HG02759 (cell line): ENCODE results near the gene MIDN.

Experiments used
- ATAC-seq: cut with Tn5 transposase; IDR thresholded peaks from one replicate; pipeline ENCODE4 v1.9.1; 2021; ENCODE audit warnings: mild to moderate bottlenecking, moderate library complexity; ENCODE audit not compliant: unreplicated experiment

MIDN gene

DNA sequence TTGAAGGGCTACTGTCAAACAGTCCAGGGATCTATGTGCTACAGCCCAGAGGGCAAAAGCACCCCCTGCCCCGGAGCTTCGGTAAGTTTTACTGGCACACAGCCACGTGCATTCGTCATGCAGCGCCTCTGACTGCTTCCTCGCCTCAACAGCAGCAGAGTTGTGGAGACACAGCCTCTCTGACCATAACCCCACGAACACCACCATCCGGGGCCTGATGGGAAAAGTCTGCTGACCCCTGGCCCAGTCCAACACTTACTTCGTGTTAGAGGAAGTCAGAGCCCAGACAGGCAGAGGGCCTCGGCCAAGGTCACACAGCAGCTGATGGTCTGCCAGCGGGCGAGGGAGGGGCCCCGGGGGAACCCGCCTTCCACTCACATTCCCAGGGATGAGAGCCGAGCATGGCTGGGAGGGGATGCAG lies 15.7 kb upstream of the MIDN start:
- ATAC-seq: no peak

DNA sequence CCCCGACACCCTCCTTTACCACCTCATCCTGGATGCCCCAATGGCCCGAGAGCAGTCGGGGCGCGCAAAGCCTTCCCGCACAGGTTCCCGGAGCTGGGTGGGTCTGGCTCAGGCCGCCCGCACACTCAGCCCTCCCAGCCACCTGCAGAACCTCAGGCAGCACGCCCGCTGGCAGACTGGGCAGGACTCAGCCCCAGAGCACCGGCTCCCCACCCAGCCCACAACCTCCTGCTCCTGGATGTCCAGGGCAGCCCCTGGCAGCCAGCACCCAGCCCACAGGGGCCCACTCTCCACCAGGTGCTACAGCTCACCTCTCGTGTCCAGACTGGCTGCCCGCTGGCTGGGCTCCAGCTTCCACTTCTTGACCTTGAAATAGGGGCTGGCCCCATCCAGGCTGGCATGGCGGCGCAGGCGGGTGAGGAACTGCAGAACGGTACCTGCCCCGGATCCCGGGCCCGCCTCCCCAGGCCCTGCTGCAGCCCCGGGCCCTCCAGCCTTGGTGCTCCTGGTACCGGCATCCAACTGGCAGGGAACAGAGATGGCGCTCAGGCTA lies 15.2 kb upstream of the MIDN start:
- no peak for ATAC-seq

DNA sequence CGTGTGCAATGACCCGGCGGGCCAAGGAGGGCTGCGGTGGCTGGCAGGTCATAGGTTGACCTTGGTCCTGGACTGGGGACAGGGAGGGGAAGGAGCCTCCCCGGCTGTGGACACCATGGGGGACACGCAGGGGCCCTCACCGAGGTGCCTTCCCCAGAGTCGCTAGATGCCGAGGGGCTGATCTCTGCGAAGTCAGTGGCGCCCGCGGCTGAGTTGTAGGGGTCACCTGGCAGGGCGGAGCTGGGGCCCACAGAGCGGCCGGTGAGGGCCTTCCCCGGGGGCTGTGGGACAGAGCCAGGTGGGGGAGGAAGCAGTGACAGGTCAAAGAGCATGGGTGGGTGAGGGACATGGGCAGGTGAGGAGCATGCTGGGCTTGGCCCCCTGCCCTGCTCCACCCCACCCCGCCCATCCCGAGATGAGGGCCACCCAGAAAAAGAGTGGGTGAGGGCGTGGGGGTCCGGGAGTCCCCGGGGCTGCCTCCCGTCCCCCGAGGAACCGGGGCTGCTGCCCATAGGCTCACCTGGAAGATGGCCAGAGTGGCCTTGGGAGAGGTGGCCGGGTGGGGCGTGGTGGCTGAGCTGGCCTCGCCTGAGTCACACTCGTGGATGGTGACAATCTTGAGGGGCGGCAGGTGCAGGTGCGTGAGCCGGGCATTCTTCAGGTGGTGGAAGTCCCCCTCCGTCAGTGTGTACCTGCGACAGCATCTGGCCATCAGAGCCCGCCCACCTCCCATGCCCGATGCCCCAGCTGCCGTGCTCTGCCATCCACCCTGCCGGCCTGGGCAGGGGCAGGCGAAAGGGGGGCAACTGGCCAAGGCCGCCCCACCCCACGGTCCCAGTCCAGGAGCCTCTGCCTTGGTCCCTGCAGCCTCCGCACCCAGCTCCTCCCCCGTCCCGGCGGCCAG lies 14.1 kb upstream of the MIDN start:
- no peak for ATAC-seq

DNA sequence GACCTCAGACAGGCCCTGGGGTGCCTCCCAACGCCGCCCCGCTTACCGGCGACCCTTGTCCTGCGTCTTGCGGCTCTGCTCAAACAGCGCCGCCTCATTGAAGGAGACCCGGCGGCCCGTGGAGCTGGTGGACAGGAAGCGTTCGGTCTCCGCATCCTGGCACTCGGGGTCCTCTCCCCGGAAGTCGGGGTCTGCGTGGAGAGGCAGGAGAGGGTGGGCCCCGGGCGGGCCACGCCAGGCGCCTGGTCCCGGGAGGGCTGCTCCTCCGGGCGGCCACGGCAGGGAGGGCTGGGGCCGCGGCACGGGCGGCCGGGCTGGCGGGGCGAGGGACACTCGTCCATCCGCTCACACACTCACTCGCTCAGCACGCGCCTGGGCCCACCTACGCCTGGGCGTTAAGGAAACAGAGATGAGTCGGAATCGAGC lies 13.4 kb upstream of the MIDN start:
- ATAC-seq: no peak

DNA sequence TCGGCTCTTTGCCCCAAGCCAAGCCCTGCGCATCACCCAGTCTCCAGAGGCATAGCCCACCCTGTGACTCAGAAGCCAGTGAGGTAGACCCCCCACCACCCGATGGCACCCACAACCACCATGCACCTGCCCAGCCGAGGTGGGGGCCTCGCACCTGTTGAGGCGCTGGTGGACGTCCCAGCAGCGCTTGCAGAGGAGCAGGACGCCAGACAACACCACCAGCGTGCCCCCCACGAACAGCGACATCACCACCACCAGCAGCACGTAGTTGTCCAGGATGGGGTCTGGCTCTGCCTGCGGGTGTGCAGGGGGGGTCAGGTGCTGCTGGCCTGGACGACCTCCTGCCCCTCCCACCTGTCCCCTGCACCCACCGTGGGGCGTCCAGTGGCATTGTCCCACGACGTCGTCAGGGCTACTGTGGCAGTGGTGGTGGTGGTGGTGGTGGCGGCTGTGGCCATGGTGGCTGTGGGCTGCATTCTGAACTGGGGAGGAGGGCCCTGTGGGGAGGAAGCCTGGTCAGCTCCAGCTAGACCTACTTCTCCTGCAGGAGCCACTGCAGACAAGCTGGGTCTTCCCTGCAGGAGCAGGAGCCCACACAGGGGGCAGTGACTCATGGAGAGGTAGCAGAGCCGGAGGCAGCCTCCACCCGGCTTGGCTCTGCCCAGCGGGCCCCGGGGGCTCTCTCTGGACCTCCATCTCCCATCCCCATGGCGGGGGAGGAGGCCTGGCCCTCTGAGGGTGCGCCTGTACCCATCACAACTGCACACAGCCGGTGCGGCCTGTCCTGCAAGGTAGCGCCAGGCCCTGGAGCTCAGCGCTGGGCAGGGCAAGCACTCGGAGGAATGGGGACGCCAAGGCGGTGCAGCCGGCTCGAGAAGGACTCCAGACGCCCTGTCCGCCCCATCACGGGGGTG lies 12.5 kb upstream of the MIDN start:
- no peak for ATAC-seq

DNA sequence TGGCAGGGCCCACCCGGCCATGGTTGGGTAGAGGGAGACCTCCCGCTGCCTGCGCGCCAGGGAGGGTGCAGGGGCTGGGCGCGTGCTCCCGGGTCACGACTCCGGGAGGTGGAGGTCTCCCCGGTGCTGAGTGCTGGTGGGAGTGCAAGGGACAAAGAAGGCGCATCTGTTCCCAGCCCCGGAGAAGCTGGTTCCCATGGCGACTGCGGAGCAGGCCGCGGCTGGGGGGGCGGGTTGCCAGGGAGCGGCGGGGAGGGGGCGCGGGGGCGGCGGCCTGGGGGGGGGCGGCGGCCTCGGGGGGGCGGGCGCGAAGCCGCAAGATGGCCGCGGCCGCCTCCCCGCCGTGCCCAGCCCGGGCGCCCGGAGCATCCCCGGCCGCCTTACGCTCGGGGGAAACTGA lies 11.8 kb upstream of the MIDN start:
- ATAC-seq: no peak

DNA sequence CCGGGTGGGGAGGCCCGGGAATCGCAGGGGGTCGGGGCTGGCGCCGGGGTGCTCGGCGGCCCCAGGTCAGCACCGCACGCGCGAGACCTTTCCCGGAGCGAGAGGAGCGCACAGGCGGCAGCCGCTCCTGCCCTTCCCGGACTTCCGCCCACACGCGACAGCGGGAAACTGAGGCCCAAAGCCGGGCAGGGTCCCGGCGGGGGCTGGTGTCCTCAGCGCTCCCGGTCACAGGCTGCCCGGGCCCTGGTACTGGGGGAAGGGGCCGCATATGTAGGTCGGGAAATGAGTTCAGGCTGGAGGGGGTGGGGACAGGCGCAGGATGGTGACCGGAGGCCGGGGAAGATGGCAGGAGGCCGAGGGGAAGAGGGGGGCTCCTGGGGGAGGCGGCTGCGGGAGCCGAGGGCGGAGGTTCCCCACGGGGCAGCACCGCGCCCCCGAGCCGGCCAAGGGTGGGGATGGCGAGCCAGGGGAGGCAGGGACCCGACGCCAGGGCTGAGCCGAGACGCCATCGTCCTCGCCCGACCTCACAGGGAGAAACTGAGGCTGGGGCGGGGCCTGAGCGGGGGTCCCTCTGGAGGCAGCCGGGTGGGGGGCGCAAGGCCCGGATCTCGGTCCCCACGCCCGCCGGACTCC lies 11.2 kb upstream of the MIDN start:
- no peak for ATAC-seq

DNA sequence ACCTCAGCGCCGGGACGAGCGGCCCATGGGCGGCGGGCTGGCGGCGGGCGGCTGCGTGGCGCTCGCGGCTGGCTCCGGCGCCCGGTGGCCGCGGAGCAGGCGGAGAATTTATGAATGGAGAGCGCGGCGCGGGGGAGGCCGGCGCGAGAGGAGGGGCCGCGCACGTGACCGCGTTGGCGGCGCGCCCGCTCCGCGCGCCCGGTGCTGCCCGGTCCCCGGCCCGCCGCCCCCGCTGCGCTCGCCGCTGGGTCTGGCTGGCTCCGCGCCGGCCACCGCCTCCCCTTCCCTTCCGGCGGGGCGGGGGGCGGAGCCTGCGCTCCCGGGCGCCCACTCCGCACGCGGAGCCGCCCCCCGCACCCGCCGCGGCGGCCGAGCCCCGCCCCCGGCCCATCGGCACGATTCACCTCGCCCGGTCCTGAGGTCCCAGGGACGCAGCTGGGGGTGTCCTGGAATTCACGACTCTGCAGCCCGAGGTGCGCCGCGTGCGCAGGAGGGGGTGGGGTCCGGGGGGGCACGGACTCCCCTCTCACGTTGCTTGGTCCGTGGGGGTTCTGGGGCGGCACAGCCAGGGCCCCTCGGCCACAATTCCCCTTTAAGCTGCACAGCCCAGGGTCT lies 10.5 kb upstream of the MIDN start, which contains the start of gene CBARP:
CBARP (minus strand) TSS at position 252 of the 615 bp plus-strand sequence. CDS start 1,905 bp downstream, outside the sequence.
- ATAC-seq: no peak

DNA sequence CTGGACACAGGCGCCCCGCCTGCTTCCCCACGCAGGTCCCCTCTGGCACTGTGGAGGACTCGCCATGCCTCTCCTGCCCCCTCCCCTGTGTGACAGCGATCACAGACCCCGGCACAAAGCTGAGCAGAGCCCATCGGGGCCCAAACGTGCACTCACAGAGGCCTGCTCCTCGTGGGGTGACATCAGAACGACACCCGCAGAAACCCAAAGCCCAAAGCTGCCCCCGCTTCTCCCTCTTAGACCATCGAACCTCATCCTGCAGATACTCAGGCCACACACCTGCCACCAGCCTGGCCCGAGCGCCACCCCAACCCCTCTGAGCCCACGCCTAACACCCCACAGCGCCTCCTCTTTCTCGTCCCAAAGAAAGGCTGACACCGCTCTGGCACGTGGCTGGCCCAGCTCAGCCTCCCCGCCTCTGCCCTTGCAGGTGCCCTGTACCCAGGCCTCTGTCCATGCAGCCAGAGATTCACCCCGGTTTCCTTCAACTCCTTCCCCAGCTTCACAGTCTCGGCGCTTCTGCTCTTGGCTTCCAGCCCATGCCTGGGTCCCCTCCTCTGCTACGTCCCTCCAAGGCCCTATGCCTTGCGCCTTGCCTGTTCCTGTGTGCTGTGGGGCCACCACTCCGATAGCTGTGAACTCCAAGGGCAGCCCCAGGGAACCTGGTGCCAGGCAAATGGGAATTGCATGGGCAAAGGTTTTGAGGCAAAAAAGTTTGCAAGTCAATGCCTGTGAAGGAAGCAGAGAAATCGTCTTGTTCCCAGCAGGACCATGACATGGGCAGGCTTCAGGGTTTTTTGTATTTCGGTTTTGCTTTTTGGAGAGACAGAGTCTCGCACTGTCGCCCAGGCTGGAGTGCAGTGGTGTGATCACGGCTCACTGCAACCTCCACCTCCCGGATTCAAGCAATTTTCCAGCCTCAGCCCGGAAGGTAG lies 9.7 kb upstream of the MIDN start:
- ATAC-seq: no peak

DNA sequence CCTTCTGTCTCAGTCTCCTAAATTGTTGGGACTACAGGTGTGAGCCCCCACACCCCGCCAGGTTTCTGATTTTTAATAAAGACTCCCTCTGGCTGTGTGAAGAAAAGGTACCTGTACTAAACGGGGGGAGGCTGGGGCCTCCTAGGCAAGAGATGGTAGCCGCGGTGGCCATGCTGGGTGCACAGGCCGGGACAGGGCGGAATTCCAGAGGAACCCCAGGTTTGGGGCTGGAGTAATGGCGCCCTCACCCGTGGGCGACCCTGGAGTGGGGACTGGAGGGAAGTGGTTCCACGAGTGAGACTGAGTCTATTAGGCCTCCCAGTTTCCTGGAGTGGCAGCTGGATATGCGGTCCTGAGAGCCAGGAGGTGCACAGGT lies 9.0 kb upstream of the MIDN start:
- ATAC-seq: no peak

DNA sequence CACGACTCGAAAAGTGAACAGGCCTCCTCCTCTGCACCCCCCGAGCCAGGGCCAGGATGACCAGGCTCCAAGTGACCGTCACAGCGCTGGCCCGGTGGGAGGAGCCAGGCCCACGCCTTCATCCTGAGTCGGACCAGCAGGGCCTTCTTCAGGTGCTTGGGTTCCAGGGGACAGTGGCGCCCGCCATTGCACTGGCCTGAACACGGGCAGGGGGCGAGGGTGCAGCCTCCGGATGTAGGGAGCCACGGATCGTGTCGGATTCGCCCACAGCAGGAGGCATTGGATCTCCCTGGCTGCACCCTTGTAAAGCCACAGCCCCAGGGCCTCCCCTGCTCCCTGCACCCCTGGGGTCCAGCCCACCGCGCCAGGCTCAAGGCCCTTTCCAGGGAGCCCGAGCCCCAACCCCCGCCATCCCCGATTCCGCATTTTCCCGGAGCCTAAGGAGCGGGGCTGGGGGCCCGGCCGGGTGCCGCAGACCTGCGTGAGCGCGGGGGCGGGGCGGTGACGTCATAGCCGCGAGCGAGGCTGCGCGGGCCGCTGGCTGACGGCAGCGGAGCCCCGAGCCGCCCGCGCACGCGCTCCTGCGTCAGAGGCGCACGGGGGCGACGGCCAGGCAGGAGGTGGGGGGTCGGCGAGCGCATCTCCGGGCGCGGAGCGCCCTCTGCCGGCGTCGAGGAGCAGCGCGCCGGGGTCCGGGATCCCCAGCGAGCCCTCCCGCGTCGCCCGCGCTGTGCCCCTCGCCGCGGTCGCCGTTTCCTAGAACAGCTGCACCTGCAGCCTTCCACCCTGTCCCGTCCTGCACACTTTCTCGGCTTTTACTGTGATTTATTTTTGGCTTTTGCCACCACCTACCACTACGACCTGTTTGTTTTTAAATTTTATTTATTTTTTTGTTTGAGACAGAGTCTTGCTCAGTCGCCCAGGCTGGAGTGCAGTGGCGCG lies 8.3 kb upstream of the MIDN start:
- peak; percentile 37 for ATAC-seq

DNA sequence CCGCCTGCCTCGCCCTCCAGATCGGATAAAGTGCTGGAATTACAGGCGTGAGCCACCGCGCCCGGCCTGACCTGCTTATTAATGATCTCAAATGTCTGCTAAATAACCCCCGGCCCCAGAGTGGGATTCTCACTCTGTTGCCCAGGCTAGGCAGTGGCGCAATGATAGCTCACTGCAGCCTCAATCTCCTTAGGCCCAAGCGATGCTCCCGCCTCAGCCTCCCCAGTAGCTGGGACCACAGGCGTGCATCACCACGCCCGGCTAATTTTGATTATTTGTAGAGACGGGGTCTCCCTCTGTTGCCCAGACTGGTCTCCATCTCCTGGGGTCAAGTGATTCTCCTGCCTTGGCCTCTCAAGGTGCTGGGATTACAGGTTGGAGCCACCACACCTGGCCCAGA lies 7.5 kb upstream of the MIDN start:
- ATAC-seq: no peak

DNA sequence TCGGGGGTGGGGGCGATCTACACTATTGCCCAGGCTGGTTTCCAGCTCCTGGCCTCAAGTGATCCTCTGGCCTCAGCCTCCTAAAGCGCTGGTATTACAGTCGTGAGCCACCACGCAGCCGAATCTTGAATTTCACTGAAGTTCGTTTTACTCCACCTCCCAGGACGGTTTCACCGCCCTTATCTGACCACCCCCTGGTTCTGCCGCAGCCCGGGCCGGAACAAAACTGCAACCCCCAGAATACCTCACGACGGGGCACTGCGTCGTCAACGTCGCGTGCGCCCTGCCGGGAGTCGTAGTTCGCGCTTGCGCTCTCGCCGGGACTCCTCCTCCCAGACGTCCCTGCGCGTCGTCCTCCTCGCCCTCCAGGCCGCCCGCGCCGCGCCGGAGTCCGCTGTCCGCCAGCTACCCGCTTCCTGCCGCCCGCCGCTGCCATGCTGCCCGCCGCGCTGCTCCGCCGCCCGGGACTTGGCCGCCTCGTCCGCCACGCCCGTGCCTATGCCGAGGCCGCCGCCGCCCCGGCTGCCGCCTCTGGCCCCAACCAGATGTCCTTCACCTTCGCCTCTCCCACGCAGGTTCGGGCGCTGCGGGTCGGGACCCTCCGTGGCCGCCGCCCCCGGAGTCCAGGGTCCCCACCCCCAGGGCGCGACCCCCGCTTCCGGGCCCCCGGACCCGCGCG lies 6.8 kb upstream of the MIDN start, which contains the start of gene ATP5F1D:
ATP5F1D (plus strand) TSS at position 335 of the 679 bp plus-strand sequence; CDS start at position 435, 100 bp downstream.
- ATAC-seq: peak; percentile 61

DNA sequence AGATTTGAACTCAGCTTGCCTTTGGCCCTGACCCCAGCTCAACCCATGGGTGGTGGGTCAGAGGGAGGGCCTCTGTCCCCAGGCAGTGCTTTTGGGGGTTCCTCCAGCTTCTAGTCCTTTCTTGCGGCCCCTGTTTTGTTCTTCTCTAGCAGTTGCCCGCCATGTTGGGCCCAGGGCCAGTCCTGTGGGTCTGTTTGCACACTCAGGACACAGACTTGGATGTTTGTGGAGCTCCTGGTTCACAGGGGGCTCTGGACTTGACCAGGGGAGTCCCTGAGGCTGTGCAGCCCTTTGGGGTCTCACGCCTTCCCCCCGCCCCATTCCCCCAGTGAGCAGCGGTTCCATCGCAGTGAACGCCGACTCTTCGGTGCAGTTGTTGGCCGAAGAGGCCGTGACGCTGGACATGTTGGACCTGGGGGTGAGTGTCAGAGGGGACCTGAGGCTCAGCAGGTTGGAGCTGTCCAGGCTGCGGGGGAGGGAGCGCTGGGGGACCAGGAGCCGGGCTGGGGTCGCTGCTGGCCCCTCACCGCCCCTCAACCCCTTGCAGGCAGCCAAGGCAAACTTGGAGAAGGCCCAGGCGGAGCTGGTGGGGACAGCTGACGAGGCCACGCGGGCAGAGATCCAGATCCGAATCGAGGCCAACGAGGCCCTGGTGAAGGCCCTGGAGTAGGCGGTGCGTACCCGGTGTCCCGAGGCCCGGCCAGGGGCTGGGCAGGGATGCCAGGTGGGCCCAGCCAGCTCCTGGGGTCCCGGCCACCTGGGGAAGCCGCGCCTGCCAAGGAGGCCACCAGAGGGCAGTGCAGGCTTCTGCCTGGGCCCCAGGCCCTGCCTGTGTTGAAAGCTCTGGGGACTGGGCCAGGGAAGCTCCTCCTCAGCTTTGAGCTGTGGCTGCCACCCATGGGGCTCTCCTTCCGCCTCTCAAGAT lies 4.4 kb upstream of the MIDN start:
- ATAC-seq: no peak

DNA sequence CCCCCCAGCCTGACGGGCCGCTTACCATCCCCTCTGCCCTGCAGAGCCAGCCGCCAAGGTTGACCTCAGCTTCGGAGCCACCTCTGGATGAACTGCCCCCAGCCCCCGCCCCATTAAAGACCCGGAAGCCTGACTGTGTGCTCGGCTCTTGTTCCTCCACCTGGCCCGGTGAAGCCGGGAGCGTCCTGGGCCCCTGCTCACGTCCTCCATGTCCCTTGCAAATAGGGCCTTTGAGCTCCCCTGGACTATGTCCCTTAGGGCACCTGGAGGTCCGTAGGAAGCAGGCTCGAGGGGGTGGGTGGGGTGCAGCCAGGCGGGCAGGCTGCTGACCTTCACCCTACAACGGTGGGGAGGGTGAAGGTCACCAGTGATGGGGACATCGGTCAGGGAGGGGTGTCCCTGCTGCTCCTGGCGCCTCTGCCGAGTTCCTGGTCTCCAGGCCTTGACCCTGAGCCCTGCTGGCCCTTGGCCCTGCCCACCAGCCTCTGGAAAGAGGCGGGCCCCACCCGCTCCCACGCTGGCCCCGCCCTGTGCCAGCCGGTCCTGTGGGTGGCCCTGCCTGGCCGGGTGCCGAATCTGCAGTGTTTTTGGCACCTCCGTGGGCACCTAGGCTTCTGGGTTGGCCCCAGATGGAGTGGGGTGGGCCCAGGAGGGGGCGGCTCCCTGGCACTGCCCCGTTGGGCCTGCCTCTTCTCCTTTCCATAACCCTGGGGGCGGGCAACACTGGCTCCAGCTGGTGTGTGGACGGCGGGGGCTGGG lies 3.5 kb upstream of the MIDN start:
- no peak for ATAC-seq
